AML-193 (cell line): Measurements from ENCODE around the gene RASAL3.

ENCODE experiments used
- DNase-seq, 2 experiments: peaks; one replicate each; lab custom pipeline; 2025; lab: John Stamatoyannopoulos, UW

Gene RASAL3

GRCh38 chr19:15432629-15433518, 31.5 kb downstream of the RASAL3 start:
- peak; percentile 79 to 82 for DNase-seq

GRCh38 chr19:15432018-15432494, 32.3 kb downstream of the RASAL3 start:
- no peak for DNase-seq

GRCh38 chr19:15431396-15432017, 32.8 kb downstream of the RASAL3 start:
- no peak for DNase-seq

- DNase-seq = no peak
Measured at GRCh38 chr19:15430526-15431120, 33.7 kb downstream of the RASAL3 start.

- no peak for DNase-seq
Measured at GRCh38 chr19:15429825-15430467, 34.4 kb downstream of the RASAL3 start.

GRCh38 chr19:15428956-15429824, 35.2 kb downstream of the RASAL3 start:
- DNase-seq = no peak

- no peak for DNase-seq
Measured at GRCh38 chr19:15427991-15428471, 36.3 kb downstream of the RASAL3 start.

GRCh38 chr19:15427350-15427700, 37.0 kb downstream of the RASAL3 start:
- DNase-seq = no peak

GRCh38 chr19:15426485-15427349, 37.6 kb downstream of the RASAL3 start:
- no peak for DNase-seq

GRCh38 chr19:15425321-15425950, 38.9 kb downstream of the RASAL3 start:
- DNase-seq = no peak

- DNase-seq = no peak
Measured at GRCh38 chr19:15424692-15425272, 39.6 kb downstream of the RASAL3 start.

- DNase-seq = no peak
Measured at GRCh38 chr19:15424121-15424520, 40.2 kb downstream of the RASAL3 start.

- no peak for DNase-seq
Measured at GRCh38 chr19:15423130-15423529, 41.2 kb downstream of the RASAL3 start.

- DNase-seq = no peak
Measured at GRCh38 chr19:15422296-15423075, 41.9 kb downstream of the RASAL3 start.

- DNase-seq = no peak
Measured at GRCh38 chr19:15421721-15422260, 42.6 kb downstream of the RASAL3 start.

GRCh38 chr19:15421136-15421695, 43.1 kb downstream of the RASAL3 start:
- no peak for DNase-seq

- DNase-seq = no peak
Measured at GRCh38 chr19:15419413-15420025, 44.8 kb downstream of the RASAL3 start.
